RWPE2 (cell line): ENCODE measurements around the gene GPR62.

Experiments used
- ATAC-seq: fragments of 200-7000 bp; cut with Tn5 transposase; 3 replicates; pipeline ENCODE4 v1.9.1; 2021; ENCODE audit warnings: low read depth
- DNase-seq: peaks from one replicate; pipeline ENCODE4 v3.0.0-alpha.2; 2020; ENCODE audit warnings: low spot score
- H3K27ac ChIP-seq: fragments of 450-650 bp; 2 replicates; pipeline ENCODE4 v1.5.1; 2017; ENCODE audit warnings: mild to moderate bottlenecking; ENCODE audit not compliant: poor library complexity, severe bottlenecking
- H3K27me3 ChIP-seq: fragments of 250-450 bp; sonication (Bioruptor Pico); 2 replicates; pipeline ENCODE4 v1.5.1; 2021; ENCODE audit warnings: mild to moderate bottlenecking, moderate library complexity; ENCODE audit not compliant: insufficient read depth, poor library complexity, severe bottlenecking
- H3K36me3 ChIP-seq: fragments of 250-450 bp; sonication (Bioruptor Pico); 2 replicates; pipeline ENCODE4 v1.5.1; 2020; ENCODE audit warnings: low read depth, mild to moderate bottlenecking, moderate library complexity
- H3K4me1 ChIP-seq: fragments of 250-450 bp; sonication (Bioruptor Pico); 2 replicates; pipeline ENCODE4 v1.5.1; 2021; ENCODE audit warnings: mild to moderate bottlenecking, moderate library complexity; ENCODE audit not compliant: insufficient read depth, poor library complexity, severe bottlenecking
- H3K4me3 ChIP-seq: fragments of 250-450 bp; sonication (Bioruptor Pico); 2 replicates; pipeline ENCODE4 v1.5.1; 2021; ENCODE audit warnings: mild to moderate bottlenecking, moderate library complexity; ENCODE audit not compliant: severe bottlenecking
- H3K9me3 ChIP-seq: fragments of 250-450 bp; sonication (Bioruptor Pico); 2 replicates; pipeline ENCODE4 v1.5.1; 2021; ENCODE audit warnings: mild to moderate bottlenecking, moderate library complexity; ENCODE audit not compliant: severe bottlenecking
- CTCF ChIP-seq: fragments of 450-650 bp; IDR thresholded peaks from one replicate; pipeline ENCODE4 v1.5.1; 2017; ENCODE audit warnings: mild to moderate bottlenecking, moderate library complexity; ENCODE audit not compliant: poor library complexity, severe bottlenecking

The GPR62 gene

GRCh38 chr3:51955893-51956770 lies 951 bp downstream of the GPR62 start:
- ATAC-seq, result peak; percentile 77
- TF ChIP-seq CTCF, result peak; percentile 64
- peak; percentile 82 for DNase-seq
- H3K4me1 ChIP-seq, result peaks cover 8% of the 10 kb centered on the region
- no peaks in the 10 kb centered on the region for H3K27me3 ChIP-seq
- H3K36me3 ChIP-seq, result no peaks in the 10 kb centered on the region
- peak overlapping the region; percentile 11 for H3K4me3 ChIP-seq
- peak overlapping the region; percentile 10 for H3K27ac ChIP-seq
- H3K9me3 ChIP-seq, result no peaks in the 10 kb centered on the region

- Histone ChIP-seq H3K4me3 (no peak overlapping the region), H3K27me3 (no peaks in the 10 kb centered on the region), H3K36me3 (no peaks in the 10 kb centered on the region), H3K27ac (no peak overlapping the region), H3K4me1 (peaks cover 8% of the 10 kb centered on the region), H3K9me3 (no peaks in the 10 kb centered on the region)
- DNase-seq (no peak), ATAC-seq (no peak)
- TF ChIP-seq CTCF, result no peak
Observed at GRCh38 chr3:51957520-51958205, 2.5 kb downstream of the GPR62 start.

DNA sequence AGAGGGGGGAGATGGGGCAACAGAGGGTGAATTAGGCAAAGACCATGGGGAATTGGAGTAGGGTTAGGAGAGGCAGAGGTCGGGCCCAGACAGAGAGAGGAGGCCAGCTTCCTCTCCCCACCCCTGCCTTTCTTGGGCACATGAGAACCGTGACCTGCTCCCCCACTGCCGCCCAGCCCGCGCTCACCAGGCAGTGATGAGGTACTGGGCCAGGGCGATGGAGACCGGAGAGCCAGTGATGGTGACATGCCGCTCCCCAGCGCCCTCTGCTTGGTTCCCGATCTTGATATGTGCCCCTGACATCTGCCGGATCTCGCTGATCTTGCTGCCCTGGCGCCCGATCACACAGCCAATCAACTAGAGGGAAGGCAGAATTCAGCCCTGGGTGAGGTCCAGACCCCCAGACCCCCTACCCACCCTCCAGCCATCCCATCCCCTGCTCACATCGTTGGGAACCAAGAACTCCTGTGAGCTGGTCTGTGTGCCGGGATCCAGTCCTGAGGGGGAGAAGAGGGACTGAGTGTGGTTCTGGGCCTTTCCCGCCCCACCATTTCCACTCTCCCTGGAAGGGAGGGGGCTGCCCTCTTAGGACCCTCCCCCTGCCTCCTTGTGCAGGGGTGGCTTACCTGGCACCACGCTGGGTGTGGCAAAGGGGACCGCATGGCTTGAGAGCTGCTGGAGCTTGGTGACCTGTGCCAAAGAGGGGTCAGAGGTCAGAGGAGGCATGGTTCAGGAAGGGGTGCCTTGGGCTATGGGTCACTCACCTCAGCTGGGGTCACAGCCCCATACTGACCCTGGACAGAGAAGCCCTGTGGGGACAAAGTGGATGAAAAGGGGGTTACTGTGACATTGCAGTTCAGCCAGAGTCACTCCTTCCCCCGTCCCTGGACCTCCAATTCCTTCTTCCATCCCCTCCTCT lies 3.7 kb downstream of the GPR62 start:
- Histone ChIP-seq H3K27me3 (no peaks in the 10 kb centered on the region), H3K27ac (no peak overlapping the region), H3K4me1 (no peaks in the 10 kb centered on the region), H3K36me3 (no peaks in the 10 kb centered on the region), H3K4me3 (no peak overlapping the region), H3K9me3 (no peaks in the 10 kb centered on the region)
- no peak for TF ChIP-seq CTCF
- ATAC-seq, result no peak
- no peak for DNase-seq

GRCh38 chr3:51959651-51960050 lies 4.5 kb downstream of the GPR62 start:
- no peak for ATAC-seq
- no peaks in the 10 kb centered on the region for H3K4me1 ChIP-seq

More at GRCh38 chr3:51959651-51960050, 4.5 kb downstream of the GPR62 start:
- Histone ChIP-seq H3K27ac (no peak overlapping the region), H3K36me3 (no peaks in the 10 kb centered on the region), H3K4me3 (no peak overlapping the region), H3K9me3 (no peaks in the 10 kb centered on the region), H3K27me3 (no peaks in the 10 kb centered on the region)
- TF ChIP-seq CTCF, result no peak
- no peak for DNase-seq
